KOPT-K1 (cell line): ENCODE measurements around the gene MLXIP.
A peak's percentile ranks its signal among the peaks of the same experiment; 100 is the strongest.

ENCODE experiments used
- H3K27ac ChIP-seq: fragments of 200-600 bp; sonication (generic); 2 replicates; pipeline ENCODE4 v1.5.1; 2016; ENCODE audit warnings: antibody characterized with exemption, mild to moderate bottlenecking, low read depth, low read length; ENCODE audit not compliant: poor library complexity, severe bottlenecking
- H3K36me3 ChIP-seq: fragments of 200-600 bp; sonication (generic); 2 replicates; pipeline ENCODE4 v1.5.1; 2017; ENCODE audit warnings: antibody characterized with exemption, mild to moderate bottlenecking, low read length, moderate library complexity; ENCODE audit not compliant: insufficient read depth
- H3K9me3 ChIP-seq: fragments of 200-600 bp; sonication (generic); 2 replicates; pipeline ENCODE4 v1.5.1; 2017; ENCODE audit warnings: antibody characterized with exemption, low read length, mild to moderate bottlenecking; ENCODE audit not compliant: insufficient read depth, poor library complexity, severe bottlenecking

MLXIP gene

DNA sequence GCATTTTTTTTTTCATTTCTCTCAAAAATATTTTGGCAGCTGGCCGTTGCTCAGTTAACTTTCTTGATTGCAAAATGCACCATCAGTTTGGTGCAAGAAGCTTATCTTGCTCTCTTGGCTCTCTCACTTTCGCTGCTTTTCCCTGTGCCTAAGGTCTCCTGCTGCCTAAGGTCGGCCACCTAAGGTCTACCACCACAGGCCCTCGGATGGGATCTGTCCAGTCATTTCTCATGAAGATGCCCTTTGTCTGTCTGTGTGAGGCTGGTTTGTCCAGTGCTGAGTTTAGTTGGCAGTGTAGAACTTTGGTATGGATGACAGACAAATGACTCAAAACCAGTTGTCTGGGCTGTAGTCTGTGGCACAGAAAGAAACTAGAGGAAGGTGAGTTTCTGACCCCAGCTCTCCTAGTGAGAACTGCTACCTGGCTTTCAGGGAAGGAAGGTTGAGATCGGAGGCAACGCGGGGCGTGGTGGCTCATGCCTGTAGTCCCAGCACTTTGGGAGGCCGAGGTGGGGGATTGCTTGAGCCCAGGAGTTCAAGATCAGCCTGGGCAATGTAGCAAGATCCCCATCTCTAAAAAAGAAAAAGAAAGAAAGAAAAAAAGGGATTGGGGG, 2.6 kb downstream of the MLXIP start:
- H3K36me3 ChIP-seq, result peaks cover 20% of the 10 kb centered on the region
- H3K9me3 ChIP-seq, result no peaks in the 10 kb centered on the region
- peak overlapping the region; percentile 87 for H3K27ac ChIP-seq

DNA sequence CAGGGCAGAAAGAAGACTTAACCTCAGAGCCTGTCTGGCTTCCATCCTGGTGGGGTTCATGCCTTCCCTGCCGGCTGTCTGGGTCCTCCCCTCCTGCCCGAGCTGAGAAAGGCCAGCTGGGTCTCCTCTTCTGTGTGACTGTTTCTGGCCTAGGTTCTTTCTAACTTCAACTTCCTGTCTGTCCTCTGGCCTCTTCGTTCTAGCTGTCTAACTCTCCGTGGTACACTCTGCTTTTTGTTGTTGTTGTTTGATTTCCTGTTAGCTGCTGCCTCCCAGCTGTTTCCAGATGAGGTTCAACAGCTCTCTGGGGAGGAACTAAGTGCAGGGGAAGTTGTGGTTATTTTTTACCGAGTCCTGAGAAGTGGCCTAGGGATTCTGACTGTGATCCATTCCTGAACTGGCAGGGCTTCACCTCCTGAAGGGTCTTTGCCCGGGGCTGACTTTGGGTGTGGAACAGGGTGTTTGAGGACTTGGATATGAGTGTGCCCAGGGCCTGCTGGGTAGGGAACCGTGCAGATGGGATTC, 3.2 kb downstream of the MLXIP start:
- peak overlapping the region; percentile 87 for H3K27ac ChIP-seq
- H3K36me3 ChIP-seq, result peaks cover 25% of the 10 kb centered on the region
- no peaks in the 10 kb centered on the region for H3K9me3 ChIP-seq

DNA sequence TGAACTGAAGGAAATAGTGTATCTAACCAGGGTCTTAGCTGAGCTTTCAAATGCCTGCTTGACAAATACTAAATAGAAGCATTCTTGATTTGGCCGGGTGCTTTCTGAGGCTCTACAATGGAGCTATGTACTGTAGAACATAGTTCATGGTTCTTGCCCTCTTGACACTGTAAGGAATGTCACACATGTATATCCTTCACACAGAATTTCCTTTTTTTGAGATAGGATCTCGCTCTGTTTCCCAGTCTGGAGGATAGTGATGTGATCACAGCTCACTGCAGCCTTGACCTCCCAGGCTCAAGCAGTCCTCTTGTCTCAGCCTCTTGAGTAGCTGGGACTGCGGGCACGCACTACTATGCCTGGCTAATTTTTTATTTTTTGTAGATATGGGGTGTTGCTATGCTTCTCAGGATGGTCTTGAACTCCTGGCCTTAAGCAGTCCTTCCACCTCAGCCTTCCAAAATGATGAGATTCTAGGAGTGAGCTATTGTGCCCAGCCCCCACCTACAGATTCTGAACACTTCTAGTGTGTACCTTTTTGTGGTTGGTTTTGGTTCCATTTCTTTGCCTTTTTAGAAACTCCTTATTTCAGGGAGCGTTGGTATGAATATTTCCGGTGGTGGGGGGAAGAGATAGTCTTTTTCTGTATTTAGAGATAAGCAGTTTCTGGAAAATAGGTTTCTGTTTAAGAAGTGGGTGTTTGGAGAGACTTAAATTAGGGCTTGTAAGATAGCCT, 4.2 kb downstream of the MLXIP start:
- peaks cover 36% of the 10 kb centered on the region for H3K36me3 ChIP-seq
- H3K27ac ChIP-seq, result peak overlapping the region; percentile 87

DNA sequence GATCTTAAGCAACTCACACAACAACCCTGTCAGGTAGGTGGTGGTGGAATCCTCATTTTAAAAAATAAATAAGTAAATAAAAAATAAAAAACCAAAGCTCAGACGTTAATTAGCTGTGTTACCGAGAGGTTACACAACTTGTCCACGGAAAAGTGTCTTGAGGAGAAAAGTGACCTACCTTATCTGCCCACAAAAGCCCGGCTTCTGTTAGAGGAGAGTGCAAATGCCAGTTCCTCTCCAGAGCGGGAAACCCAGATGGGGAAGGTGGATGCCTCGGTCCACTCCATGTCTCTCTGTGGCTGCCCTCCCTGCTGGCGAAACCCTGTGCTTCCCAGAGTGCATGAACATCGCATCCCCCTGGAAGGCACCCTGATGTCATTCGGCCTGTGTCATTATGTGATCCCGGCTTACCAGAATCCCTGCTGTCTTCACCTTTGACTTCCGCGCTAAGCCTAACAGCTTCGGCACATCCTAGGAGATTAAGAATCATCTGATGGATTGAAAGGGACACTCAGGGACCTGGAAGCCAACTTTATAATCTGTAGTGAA, 6.4 kb downstream of the MLXIP start:
- Histone ChIP-seq H3K27ac (peak overlapping the region; percentile 87), H3K36me3 (peaks cover 49% of the 10 kb centered on the region), H3K9me3 (no peaks in the 10 kb centered on the region)

More for the DNA sequence above, 4.2 kb downstream of the MLXIP start:
- H3K9me3 ChIP-seq, result no peaks in the 10 kb centered on the region

DNA sequence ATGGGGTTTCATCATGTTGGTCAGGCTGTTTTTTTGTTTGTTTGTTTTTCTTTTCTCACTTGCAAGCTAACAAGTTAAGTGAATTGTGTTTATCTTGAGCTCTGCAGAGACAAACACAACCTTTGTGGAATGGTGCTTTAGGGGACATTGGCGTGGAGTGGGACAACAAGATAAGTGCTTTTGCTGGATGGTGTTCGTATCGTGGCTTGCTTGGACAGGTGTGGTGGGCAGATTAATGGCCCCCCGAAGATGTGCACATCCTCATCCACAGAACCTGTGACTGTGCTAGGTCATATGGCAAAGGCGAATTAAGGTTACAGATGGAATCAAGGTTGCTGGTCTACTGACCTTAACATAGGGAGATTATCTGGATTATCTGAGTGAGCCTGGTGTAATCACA, 7.0 kb downstream of the MLXIP start:
- no peaks in the 10 kb centered on the region for H3K9me3 ChIP-seq
- peak overlapping the region; percentile 87 for H3K27ac ChIP-seq
- peaks cover 54% of the 10 kb centered on the region for H3K36me3 ChIP-seq

DNA sequence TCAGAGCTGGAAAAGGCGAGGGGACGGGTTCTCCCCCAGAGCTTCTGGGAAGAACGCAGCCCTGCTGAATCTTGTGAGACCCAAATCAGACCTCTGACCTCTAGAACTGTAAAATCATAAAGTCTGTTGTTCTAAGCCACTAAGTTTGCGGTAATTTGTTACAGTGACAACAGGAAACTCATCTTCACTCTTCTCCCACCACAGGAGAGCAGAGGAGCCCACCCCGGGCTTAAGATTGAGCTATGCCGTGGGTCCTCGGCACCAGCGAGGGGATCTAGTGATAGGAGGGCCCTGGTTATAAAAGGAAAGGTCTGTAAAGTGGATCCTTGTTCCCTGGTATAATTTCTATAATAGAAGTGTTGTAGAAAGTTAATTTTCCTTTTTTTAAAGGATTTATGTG, 7.6 kb downstream of the MLXIP start:
- no peaks in the 10 kb centered on the region for H3K9me3 ChIP-seq
- peak overlapping the region; percentile 87 for H3K27ac ChIP-seq
- peaks cover 59% of the 10 kb centered on the region for H3K36me3 ChIP-seq

DNA sequence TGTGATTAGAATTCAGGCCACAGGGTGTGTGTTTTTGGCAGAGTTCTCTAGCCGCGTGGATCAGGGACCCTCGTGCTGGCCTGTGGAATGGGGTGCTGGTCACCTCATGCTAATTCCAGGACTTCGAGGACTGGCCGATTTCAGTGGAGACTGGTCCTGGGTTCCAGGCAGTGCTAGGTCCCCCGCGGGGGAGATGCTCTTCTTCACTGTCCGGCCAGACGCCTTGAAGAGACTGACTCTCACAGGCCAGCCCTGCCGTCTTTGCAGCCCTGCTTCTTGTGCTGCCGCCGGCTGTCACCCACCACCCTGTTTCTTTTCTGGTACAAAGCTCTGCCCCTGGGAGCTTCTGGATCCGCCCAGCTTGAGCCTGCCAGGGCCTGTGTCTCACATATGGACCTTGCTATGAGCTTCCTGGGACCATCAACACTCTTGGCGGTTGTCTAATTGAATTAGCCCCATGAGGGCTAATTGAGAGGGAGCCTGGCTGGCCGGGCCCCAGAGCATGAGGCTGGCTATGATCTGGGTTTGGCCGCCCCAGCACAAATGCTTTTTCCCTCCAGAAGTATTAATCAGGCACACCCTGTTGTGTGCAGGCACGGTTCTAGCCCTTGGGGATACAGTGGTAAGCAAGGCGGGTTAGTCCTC, 8.2 kb downstream of the MLXIP start:
- Histone ChIP-seq H3K27ac (peak overlapping the region; percentile 87), H3K9me3 (no peaks in the 10 kb centered on the region), H3K36me3 (peaks cover 62% of the 10 kb centered on the region)

DNA sequence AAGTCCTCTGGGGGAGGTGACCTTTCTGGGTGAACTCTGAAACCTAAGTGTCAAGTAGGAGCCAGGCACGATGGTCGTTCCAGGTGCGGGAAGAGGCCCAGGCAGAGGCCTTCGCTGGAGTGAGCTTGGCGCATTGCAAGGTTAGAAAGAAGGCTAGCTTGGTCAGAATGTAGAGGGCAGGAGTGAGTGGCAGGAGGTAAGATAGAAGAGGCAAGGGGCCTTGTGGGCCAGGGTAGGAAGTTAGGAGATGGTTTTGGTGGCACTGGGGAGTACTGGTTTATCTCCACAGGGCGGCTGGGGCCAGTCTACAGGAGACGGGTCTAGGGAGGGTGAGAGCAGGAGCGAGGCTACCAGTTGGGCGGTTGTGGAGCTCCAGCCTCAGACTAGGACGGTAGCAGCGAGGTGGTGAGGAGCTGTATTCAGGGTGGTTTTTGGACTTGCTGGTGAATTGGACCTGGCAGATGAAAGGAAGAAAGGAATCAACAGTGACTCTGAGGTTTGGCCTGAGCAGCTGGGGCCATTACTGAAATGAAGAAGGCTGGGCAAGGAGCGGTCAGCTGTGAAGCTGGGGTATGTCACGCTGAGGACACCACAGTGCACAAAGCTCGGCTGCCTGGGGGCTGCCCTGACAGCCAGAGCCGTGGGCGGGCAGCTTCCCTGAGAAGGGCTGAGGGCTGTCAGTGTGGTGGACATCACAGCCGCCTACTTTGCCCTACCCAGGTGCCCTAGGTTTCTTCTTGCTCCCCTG, 9.0 kb downstream of the MLXIP start:
- no peaks in the 10 kb centered on the region for H3K9me3 ChIP-seq
- H3K36me3 ChIP-seq, result peaks cover 62% of the 10 kb centered on the region
- H3K27ac ChIP-seq, result peak overlapping the region; percentile 87

DNA sequence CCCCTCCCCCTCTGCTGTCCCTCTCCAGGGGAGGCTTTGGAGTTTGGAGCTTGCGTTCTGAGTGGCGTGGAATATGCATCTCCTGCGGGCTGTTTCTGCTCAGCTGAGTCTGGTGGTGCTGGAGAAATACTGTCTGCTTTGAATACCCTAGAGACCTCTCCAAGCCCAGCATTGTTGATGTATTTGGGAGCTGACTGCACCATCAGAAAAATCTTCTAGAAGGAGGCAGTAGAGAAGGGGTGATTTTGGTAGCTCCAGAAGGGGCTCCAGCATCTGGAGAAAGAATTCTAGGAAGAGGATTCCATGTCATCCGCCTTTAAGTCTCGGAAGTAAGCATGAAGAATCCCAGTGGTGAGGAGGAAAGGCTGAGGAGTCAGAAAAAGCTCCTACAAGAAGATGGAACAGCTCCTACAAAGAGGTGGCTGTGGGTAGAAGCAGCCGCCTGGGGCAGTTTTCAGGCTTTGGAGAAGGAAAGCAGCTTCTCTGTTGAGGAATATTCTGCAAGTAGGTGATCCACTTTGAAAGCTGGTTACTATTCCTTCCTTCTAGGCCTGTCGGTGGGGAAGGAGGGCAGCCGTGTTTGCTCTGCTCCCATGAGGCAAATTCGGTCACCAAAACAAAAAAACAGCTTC, 9.7 kb downstream of the MLXIP start:
- Histone ChIP-seq H3K36me3 (peaks cover 62% of the 10 kb centered on the region), H3K9me3 (no peaks in the 10 kb centered on the region), H3K27ac (peak overlapping the region; percentile 87)

DNA sequence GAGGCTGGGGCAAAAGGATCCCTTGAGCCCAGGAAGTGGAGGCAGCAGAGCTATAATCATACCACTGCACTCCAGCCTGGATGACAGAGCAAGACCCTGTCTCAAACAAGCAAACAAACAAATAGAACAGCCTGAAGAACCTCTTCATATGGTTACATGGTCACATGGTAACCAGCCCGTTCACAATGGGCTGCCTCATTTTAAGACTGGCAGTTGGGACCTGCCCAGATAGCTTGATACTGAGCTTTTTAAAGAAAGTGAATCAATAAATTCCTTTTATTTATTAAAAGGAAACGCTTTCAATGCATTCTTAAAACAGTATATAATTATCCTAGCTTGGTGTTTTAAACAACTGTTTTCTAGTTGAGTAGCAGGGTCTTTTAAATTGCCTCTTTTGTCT, 10.5 kb downstream of the MLXIP start:
- peak overlapping the region; percentile 87 for H3K27ac ChIP-seq

DNA sequence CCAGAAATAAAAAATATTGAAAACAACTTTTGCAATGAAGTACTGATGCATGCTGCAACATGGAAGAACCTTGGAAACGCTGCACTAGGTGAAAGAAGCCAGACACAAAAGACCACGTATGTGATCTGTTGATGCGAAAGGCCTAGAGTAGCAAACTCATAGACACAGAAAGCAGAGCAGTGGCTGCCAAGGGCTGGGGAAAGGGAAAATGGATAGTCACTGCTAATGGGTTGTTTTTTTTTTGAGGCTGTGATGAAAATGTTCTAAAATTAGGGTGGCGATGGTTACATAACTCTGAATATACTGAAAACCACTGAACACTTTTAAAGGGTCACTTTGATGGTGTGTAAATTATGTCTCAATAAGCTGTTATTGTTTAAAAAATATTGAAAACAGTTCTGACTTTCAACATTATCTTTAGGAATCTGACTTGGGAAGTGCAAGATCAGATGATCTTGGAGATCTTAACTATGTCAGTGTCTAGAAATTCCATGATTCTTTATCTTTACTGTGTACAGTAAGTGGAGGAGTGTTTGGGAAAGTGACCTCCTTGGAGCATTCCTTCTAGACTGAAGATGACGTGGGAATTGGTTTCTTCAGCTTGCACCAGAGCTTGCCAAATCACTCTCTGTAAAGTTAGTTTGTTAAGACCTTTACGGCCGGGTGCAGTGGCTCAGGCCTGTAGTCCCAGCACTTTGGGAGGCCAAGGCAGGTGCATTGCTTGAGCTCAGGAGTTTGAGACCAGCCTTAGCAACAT, 12.4 kb downstream of the MLXIP start:
- Histone ChIP-seq H3K36me3 (peaks cover 42% of the 10 kb centered on the region), H3K9me3 (no peaks in the 10 kb centered on the region), H3K27ac (peak overlapping the region; percentile 6)

More for the DNA sequence above, 10.5 kb downstream of the MLXIP start:
- Histone ChIP-seq H3K9me3 (no peaks in the 10 kb centered on the region), H3K36me3 (peaks cover 59% of the 10 kb centered on the region)

DNA sequence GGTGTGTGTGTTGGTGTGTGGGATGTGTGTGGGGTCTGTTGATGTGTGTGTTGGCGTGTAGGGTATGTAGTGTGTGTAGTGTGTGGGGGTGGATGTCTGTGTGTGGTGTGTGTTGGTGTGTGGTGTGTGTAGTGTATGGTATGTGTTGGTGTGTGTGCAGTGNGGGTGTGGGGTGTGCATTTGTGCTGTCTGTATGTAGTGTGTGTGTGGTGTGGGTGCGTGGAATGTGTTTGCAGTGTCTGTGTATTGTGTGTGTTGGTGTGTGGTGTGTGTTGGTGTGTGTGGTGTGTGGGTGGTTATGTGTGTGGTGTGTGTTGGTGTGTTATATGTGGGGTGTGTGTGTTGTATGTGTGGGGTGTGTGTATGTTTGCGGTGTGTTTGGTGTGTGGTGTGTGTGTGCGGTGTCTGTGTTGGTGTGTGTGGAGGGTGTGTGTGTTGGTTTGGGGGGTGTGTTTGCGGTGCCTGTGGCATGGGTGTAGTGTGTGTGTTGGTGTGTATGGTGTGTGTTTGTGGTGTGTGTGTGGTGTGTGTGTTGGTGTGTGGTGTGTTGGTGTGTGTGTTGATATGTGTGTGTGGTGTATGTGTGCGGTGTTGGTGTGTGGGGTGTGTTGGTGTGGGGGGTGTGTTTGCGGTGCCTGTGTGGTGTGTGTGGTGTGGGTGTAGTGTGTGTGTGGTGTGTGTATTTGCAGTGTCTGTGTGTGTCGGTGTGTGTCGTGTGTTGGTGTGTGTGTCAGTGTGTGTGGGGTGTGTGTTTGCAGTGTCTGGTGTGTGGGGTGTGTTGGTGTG, 14.7 kb downstream of the MLXIP start:
- Histone ChIP-seq H3K36me3 (peaks cover 22% of the 10 kb centered on the region), H3K9me3 (no peaks in the 10 kb centered on the region), H3K27ac (no peak overlapping the region)

DNA sequence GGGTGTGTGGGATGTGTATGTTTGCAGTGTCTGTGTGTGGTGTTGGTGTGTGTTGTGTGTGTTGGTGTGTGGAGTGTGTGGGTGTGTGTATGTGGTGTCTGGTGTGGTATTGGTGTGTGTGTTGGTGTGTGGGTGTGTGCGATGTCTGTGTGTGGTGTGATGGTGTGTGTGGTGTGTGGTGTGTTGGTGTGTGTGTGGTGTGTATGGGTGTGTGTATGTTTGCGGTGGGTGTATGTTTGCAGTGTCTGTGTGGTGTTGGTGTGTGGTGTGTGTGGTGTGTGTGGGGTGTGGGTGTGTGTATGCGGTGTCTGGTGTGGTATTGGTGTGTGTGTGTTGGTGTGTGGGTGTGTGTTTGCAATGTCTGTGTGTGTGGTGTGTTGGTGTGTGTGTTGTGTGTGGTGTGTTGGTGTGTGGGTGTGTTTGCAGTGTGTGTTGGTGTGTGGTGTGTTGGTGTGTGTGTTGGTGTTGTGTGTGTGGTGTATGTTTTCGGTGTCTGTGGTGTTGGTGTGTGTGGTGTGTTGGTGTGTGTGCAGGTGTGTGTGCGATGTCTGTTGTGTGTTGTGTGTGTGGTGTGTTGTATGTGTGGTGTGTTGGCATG, 15.7 kb downstream of the MLXIP start:
- Histone ChIP-seq H3K27ac (no peak overlapping the region), H3K9me3 (no peaks in the 10 kb centered on the region), H3K36me3 (peaks cover 17% of the 10 kb centered on the region)
